HG03060 (cell line): ENCODE data around the gene MYH13.

Experiments used
- ATAC-seq: cut with Tn5 transposase; IDR thresholded peaks from one replicate; pipeline ENCODE4 v1.9.1; 2021; ENCODE audit warnings: low read depth, moderate number of reproducible peaks; ENCODE audit not compliant: unreplicated experiment

The MYH13 gene

DNA sequence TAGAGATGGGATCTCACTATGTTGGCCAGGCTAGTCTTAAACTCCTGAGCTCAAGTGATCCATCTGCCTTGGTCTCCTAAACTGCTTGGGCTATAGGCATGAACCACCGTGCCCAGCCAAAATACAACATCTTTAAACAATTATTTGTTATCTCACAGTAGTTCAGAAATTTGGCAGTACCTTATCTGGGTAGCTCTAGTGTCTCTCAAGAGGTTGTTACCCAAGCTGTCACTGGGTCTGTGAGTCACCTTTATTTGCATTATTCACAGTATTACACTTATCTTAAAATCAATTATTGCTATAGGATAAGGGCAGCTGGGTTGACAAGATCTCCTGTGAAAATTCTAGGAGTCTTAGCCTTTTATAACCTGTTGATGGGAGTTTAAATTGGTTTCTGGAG, 110.4 kb downstream of the MYH13 start:
- ATAC-seq = no peak

DNA sequence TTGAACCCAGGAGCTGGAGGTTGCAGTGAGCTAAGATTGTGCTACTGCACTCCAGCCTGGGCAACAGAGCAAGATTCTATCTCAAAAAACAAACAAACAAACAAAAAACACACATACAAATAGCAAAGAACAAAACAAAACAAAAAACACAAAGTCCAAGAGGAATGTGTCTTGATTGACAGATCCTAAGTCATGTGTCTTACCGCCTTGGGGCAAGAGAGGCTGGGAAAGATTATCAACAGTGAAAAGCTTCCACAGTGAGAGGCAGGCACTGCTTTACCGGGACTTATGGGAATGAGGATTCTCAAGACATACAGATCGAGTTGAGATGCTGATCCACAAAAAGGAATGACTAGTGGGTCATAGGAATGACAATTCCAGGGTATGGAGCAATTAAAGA, 111.7 kb downstream of the MYH13 start:
- no peak for ATAC-seq

DNA sequence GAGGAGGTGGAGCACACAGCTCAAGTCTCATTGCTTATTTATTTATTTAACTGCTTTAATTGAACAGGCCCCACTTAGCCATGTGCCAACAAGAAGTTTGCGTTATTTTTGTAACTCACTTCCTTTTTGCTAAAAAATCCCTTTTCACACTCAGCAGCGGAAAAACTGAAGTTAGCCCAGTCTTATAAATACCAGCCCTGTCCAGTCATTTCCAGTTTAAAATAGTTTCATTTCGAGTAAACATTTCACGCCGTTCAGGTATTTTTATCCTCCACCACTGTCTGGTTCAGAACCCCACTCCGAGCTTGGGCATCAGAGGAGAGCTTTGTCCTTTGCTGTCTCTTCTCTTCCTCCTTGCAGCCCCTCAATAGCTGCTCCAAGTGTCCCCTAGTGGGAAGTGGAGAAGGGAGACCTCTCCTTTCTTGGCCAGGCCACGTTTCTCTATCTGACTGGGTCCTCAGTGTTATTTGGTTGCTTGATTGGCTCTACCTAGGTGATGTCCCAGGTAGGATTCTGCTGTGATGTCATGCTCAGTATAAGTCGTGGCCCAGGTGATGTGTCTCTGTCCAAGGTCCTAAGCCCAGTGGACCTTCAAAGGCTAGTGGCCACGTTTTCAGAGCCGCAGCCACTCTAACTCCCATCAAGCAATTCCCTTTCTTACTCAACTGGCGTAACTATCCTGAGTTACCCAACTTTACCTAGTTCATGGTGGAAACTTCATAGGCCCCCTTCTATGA, 121.4 kb downstream of the MYH13 start:
- ATAC-seq = peak; percentile 58
